Activated naive CD8-positive, alpha-beta T cell treated with anti-CD3 and anti-CD28 coated beads, Interleukin-2, amount 50 U/mL, for 16 hours (primary cell): ENCODE measurements around the gene MAD2L2.

ENCODE experiments used
- DNase-seq: peaks from one replicate; pipeline ENCODE4 v3.0.0-alpha.2; 2020; ENCODE audit warnings: low read depth, low spot score

The MAD2L2 gene

GRCh38 chr1:11653101-11653860 is 27.7 kb downstream of the MAD2L2 start:
- no peak for DNase-seq

DNA sequence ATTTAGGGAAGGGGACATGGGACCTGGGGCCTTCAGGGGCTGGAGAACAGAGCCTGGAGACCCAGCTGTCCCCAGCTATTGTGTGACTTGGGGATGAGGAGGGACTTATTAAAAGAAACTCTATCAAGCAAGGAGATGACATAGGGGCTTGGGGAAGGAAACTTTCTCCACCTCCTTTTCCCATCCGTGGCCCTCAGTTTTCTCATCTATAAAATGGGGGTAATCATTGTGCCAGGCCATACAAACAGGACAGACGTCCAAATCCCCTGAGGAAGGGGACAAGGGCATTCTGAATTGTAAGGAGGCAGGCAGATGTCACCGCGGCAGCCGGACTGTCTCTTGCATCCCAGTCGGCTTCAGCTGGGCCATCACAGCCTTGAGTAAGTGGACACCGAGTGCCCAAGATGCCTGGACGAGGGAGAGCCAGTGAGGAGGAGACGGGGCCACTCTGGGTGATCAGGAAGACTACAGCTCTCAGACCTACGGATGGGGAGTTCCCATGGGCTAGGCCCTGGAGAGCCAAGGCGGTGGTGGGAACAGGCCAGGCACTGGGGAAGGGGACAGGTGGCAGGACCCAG is 28.7 kb downstream of the MAD2L2 start:
- DNase-seq = no peak

- no peak for DNase-seq
Observed at GRCh38 chr1:11651017-11651416, 29.9 kb downstream of the MAD2L2 start.

DNA sequence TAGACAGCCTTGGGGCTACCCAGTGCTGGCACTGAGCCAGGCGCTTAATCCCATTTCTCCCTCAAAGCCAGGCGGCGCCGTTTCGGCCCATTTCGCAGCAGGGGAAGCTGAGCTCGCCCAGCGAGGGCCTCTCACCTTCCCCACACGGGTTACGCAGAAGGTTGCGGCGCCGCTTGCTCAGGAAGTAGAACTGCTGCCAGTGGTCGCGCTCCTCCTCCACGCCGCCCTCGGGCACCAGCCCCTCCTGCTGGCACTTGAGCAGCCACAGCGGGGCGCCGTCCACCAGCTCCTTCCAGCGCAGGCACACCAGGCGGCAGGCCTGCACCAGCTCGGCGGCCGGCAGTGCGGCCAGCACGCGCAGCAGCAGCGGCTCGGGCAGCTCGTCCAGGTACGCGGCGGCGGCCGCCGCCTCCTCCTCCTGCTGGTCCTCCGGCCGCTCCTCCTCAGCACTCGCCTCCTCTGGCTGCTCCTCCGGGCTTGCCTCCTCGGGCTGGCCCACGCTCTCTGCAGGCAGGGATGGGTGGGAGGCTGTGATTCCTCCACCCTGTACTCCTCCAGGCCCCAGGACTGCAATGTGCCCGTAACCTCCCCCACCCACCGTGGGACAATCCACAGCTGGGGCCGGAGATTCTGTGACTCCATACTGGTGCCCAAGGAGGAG is 30.5 kb downstream of the MAD2L2 start:
- DNase-seq = peak; percentile 54

- DNase-seq = no peak
Observed at GRCh38 chr1:11649624-11650330, 31.2 kb downstream of the MAD2L2 start.

DNA sequence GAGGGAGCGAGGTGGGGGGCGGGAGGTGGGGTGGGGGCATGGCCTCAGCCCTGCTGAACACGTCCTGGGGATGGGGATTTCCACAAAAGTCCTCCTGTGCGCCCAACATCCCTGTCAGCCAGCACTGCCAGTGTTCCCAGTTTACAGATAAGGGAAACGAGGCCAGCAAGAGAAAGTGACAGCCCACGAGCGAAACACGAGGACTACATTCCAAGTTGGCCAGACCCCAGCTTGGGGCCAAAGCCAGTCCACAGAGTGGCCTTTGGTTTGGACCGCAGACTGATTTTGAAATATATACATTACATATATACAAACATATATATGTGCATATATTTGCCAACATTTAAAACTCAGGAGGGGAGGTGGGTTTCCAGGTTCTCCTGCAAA is 31.7 kb downstream of the MAD2L2 start:
- DNase-seq = no peak

- no peak for DNase-seq
Observed at GRCh38 chr1:11648732-11649158, 32.2 kb downstream of the MAD2L2 start.

DNA sequence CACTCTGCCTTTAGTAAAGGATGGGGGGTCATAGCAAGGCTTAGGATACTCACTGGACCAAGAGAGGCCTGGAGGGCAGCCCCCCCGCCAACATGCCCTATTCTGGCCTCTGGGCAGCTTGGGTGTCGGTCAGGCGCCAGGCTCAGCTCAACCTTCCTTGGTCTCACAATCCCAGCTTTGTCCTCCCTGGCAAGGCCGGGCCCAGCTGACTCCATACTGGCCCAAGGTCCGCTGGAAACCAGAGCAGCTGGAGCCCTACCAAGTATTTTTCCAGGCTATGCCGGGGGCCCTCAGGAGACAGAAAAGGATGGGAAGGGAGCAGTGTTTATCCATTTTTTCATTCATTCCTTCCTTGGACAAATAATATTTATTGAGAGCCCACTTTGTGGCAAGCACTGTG is 32.9 kb downstream of the MAD2L2 start:
- no peak for DNase-seq

DNA sequence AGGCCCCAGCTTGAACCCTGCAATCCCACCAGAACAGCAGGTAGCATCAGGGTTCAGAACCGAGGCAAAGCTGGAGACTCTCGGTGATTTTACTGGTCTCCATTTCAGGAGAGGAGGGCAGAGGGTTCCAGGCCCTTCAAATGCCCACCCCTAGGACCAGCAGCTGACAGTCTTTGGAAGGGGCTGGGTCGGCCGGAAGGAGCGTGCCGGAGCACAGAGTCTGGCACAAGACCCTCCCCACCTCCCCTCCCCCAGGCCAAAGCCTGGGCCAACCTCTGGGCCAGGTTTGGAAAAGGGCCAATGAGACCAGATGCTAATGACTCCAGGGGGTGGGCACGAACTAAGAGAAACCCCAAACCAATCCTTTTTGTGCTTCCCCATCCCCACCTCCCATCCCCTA is 33.6 kb downstream of the MAD2L2 start:
- DNase-seq = no peak

DNA sequence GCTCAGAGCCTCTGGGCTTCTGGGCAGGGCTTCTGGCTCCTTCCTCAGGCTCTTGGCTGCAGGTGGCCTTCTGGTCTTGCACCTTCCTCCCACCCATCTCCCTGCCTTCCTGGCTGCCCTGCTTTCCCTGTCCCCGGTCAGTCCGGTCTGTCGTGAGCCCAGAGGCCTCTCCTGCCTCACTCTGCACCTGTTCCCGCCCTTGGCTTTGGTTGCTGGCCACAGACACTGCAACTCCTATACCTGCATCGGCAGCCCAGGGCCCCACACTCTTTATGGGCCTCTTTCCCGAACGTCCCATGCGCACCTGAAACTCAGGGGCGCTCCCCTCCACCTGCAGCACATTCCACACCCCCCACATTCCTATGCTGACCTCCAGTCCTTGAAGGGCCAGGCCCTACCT is 34.6 kb downstream of the MAD2L2 start:
- no peak for DNase-seq

- DNase-seq = peak; percentile 64
Observed at GRCh38 chr1:11645670-11646265, 35.2 kb downstream of the MAD2L2 start.

- DNase-seq = no peak
Observed at GRCh38 chr1:11645270-11645669, 35.7 kb downstream of the MAD2L2 start.

DNA sequence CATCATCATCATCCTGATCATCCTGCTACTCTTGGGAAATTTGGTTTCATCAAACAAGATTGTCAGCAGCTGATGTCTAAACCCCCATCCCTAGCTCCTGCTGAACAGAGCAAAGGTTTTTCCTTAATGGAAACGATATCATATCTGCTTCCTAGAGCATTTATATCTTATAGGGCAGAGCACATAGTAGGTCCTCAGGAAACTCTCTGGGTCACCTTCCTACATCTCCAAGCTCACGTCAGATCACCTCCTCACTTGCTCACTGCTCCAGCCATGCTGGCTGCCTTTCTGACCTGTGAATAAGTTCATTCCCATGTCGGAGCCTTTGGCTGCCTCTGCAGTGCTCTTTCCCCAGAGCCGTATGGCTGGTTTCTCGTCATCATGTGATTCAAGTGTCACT is 37.2 kb downstream of the MAD2L2 start:
- no peak for DNase-seq

DNA sequence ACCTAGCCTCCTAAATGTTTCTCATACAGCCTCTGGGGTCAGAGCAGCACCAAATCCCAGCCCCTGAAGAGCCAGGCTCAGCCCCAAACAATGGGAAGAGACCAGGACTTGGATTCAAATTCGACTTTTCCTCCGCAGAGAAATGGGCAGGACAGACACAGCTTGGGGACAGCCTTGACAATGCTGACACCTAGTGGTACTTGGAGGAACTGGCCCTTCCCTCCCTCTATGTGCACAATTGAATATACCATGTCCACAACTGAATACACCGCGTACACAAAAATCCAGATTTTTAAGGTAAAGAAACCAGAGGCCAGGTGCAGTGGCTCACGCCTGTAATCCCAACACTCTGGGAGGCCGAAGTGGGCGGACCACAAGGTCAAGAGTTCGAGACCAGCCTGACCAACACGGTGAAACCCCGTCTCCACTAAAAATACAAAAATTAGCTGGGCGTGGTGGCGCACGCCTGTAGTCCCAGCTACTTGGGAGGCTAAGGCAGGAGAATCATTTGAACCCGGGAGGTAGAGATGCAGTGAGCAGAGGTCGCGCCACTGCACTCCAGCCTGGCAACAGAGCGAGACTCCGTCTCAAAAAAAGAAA is 38.4 kb downstream of the MAD2L2 start:
- peak; percentile 60 for DNase-seq

GRCh38 chr1:11641776-11642305 is 39.1 kb downstream of the MAD2L2 start:
- no peak for DNase-seq

GRCh38 chr1:11640944-11641343 is 40.0 kb downstream of the MAD2L2 start:
- DNase-seq = no peak

DNA sequence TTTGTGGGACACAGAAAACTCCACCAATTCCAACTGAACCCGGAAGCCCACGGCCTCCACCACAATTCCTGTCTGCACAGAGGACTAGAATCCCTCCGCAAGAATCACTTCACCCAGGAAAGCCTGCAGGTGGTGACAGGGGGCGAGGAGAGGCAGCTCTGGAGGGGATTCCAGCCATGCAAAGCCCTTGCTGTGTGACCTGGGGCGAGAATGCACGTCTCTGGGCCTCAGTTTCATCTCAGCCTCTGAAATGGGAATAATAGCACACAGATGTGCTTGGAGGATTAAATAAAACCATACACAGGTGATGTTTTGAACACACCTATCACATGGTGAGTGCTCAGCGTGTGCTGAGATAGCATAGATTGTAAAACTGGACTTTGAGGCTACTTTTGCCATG is 40.8 kb downstream of the MAD2L2 start:
- DNase-seq = no peak

GRCh38 chr1:11639372-11639771 is 41.6 kb downstream of the MAD2L2 start:
- no peak for DNase-seq

DNA sequence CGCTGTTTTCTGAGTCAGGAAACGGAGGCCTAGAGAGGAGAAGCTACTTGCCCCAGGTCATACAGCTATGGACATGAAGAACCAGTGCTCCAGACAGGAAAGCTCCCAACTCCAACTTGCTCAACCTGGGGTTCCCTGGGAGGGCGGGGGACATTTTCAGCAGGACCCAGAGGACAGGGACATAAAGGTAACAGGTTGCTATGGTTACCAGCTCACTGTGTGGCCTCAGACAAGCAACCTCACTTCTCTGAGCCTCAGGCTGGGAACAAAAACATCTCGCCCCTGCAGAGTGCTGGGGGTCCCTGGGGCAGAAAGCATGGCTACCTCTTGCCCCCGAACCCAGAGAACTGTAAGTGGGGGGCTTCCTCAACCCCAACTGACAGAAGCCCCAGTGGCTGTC is 42.8 kb downstream of the MAD2L2 start:
- DNase-seq = no peak

- no peak for DNase-seq
Observed at GRCh38 chr1:11634365-11635192, 46.4 kb downstream of the MAD2L2 start.
